OCI-LY1 (cell line): ENCODE data around the gene MATK.

Experiments
- CTCF ChIP-seq: fragments of 200-600 bp; sonication (generic), shearing (Covaris generic); IDR thresholded peaks from 2 replicates; pipeline ENCODE4 v1.5.1; 2017; ENCODE audit warnings: mild to moderate bottlenecking, antibody characterized with exemption, low read length, moderate library complexity, mixed read lengths
- EZH2 ChIP-seq: fragments of 200-600 bp; sonication (generic), shearing (Covaris generic); IDR thresholded peaks from 2 replicates; pipeline ENCODE4 v1.8.0; 2017; ENCODE audit warnings: borderline replicate concordance, mixed run types, mild to moderate bottlenecking, antibody characterized with exemption, low read length, moderate library complexity, mixed read lengths

GRCh38 chr19:3826163-3826562 lies 40.0 kb upstream of the MATK start:
- no peak for TF ChIP-seq CTCF
- TF ChIP-seq EZH2 = no peak
